SK-N-SH treated with all-trans-retinoic acid at 6 μM for 48 hours (cell line): ENCODE data around the gene PHETA1.

Experiments used
- ARNTL ChIP-seq: fragments of 450-650 bp; formaldehyde crosslinking; IDR thresholded peaks from 2 replicates; pipeline ENCODE4 v1.5.0; 2020; ENCODE audit warnings: low read depth, mild to moderate bottlenecking, moderate library complexity, borderline replicate concordance
- CSDC2 ChIP-seq: fragments of 250-450 bp; sonication (Bioruptor Pico); IDR thresholded peaks from 2 replicates; pipeline ENCODE4 v1.5.0; 2020; ENCODE audit warnings: mild to moderate bottlenecking, moderate library complexity
- GLIS3 ChIP-seq: fragments of 250-450 bp; sonication (Bioruptor Pico); IDR thresholded peaks from 2 replicates; pipeline ENCODE4 v1.5.0; 2020; ENCODE audit warnings: mild to moderate bottlenecking, moderate library complexity
- ISL1 ChIP-seq: fragments of 250-450 bp; sonication (Bioruptor Pico); IDR thresholded peaks from 2 replicates; pipeline ENCODE4 v2.1.2; 2022; ENCODE audit warnings: mild to moderate bottlenecking, moderate library complexity
- PATZ1 ChIP-seq: fragments of 250-450 bp; sonication (Bioruptor Pico); IDR thresholded peaks from 2 replicates; pipeline ENCODE4 v1.8.0; 2020; ENCODE audit warnings: mild to moderate bottlenecking, moderate library complexity, borderline replicate concordance
- PPARA ChIP-seq: fragments of 250-450 bp; sonication (Bioruptor Pico); IDR thresholded peaks from 2 replicates; pipeline ENCODE4 v1.5.0; 2020; ENCODE audit warnings: mild to moderate bottlenecking, borderline replicate concordance
- TOX ChIP-seq: fragments of 250-450 bp; sonication (Bioruptor Pico); IDR thresholded peaks from 2 replicates; pipeline ENCODE4 v1.8.0; 2021; ENCODE audit warnings: mild to moderate bottlenecking, moderate library complexity, borderline replicate concordance
- TF ChIP-seq, protein P1 (sequence below): fragments of 250-450 bp; sonication (Bioruptor Pico); IDR thresholded peaks from 2 replicates; pipeline ENCODE4 v1.8.0; 2021; ENCODE audit warnings: low read depth, mild to moderate bottlenecking, moderate library complexity, borderline replicate concordance

DNA sequence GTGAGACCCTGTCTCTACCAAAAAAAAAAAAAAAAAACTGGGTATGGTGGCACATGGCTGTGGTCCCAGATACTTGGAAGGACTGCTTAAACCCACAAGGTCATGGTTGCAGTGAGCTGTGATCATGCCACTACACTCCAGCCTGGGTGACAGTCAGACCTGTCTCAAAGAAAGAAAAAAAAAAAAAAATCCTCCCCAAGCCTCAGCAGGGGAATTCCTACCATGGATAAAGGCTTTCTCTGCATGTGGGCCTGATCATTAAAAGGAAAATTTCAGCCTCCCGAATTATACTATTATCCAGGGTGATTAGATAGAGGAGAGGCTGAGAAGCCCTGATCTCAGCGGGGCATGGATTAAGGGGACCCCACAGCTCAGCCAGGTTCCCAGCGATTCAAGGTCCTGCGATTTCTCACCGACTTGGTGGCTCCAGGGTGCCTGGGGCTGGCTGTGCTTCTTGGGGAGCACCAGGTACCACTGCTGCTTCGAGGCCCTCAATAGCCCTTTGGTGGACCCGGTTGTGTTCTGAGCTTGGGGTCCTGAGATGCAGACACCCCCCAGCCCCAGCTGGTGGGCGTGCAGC lies 42.4 kb upstream of the PHETA1 start:
- TF ChIP-seq CSDC2 (CRISPR knock-in tag) (no peak), PPARA (CRISPR knock-in tag) (no peak), ISL1 (no peak), PATZ1 (CRISPR knock-in tag) (no peak), GLIS3 (CRISPR knock-in tag) (no peak), ARNTL (CRISPR knock-in tag) (no peak), TOX (CRISPR knock-in tag) (no peak)
- TF ChIP-seq, protein P1, sequence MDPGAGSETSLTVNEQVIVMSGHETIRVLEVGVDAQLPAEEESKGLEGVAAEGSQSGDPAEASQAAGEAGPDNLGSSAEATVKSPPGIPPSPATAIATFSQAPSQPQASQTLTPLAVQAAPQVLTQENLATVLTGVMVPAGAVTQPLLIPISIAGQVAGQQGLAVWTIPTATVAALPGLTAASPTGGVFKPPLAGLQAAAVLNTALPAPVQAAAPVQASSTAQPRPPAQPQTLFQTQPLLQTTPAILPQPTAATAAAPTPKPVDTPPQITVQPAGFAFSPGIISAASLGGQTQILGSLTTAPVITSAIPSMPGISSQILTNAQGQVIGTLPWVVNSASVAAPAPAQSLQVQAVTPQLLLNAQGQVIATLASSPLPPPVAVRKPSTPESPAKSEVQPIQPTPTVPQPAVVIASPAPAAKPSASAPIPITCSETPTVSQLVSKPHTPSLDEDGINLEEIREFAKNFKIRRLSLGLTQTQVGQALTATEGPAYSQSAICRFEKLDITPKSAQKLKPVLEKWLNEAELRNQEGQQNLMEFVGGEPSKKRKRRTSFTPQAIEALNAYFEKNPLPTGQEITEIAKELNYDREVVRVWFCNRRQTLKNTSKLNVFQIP, result no peak
